Stimulated activated CD8-positive, alpha-beta memory T cell treated with anti-CD3 and anti-CD28 coated beads, Interleukin-4, amount 100 ng/mL, for 24 hours (primary cell): Measurements from ENCODE around the gene OR5D14.

Experiments used
- DNase-seq: peaks from one replicate; pipeline ENCODE4 v3.0.0-alpha.2; 2020; ENCODE audit warnings: low read depth

Gene OR5D14

DNA sequence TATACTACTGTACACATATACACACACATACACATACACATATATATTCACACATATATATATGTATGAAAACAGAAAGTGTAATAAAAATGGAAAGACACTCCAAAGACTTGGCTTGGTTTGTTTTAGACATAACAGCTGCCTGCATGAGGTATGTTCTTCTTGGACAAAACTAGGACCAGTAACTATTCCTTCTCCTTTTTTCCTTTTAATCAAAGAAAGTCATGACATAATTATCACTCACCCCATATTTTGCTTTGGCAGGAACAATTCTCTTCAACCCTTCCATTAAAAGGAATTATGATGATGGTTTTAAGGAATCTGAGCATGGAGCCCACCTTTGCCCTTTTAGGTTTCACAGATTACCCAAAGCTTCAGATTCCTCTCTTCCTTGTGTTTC is at the start of gene OR5D14:
Gene OR5D14, plus strand, starts transcription at position 301 of the 400 bp plus-strand sequence. Its CDS starts 0 bp downstream, at position 301.
- DNase-seq, result no peak

DNA sequence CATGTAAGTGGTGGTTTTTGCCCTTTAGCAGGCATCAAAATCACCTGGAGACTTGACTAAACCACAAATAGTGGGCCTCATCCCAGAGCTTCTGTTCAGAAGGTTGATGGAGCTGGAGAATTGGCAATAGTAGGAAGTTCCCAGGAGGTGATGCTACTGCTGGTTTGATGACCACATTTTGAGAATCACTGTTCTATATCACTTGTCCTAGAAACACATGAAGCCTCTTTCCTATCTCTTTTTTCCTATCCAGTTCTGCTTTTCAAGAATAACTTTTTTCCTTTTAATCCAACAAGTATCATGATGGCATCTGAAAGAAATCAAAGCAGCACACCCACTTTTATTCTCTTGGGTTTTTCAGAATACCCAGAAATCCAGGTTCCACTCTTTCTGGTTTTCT is 22.2 kb upstream of the OR5D14 start, which contains the start of gene OR5D13:
Gene OR5D13, plus strand, starts transcription at position 301 of the 400 bp plus-strand sequence. Its CDS starts 0 bp downstream, at position 301.
- no peak for DNase-seq

DNA sequence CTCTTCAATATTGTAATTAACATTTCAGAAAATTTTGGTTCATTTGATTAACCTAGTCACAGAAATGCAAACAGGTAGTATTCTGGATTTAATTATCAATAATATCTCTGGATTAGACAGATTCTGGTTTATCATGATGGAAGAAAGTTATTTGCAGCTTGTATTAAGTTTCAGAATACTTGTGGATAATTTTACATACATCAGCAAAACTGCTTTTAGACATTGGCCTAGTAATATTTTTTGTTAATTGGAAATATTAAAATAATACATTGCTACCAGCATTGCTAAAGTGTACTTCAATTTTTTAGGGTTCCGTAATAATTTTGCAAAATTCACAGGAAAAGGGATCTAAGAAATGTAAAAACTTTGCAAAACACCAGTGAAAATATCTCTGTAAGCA is 3.8 kb upstream of the OR5D14 start:
- DNase-seq, result no peak

DNA sequence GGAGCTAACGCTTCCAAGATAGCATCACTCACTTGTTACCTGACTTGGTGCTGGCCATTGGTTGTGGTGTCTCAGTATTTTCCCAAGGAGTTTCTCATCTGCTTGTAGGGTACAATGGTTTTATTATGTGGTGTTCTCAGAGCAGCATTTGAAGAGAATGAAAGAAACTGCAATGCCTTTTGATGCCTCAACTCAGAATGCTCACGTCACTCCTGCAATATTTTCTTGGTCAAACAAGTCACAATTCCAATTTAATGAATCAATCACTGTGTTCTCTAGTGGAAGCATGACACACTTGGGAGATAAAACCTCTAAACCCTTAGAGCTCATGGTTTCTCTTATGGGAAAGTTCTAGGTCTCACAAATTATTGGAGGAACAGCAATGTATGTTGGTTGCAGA is 2.0 kb upstream of the OR5D14 start:
- no peak for DNase-seq

DNA sequence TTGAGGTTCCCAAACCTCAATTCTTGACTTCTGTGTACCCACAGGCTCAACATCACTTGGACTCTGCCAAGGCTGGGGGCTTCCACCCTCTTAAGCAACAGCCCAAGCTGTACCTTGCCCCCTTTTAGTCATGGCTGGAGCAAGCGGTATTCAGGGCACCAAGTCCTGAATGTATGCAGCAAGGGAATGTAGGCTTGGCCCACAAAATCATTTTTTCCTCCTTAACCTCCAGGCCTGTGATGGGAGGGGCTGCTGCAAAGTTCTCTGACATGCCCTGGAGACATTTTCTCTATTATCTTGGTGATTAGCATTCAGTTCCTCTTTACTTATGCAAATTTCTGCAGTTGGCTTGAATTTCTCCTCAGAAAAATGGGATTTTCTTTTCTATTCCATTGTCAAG is 10.9 kb downstream of the OR5D14 start:
- DNase-seq, result no peak

DNA sequence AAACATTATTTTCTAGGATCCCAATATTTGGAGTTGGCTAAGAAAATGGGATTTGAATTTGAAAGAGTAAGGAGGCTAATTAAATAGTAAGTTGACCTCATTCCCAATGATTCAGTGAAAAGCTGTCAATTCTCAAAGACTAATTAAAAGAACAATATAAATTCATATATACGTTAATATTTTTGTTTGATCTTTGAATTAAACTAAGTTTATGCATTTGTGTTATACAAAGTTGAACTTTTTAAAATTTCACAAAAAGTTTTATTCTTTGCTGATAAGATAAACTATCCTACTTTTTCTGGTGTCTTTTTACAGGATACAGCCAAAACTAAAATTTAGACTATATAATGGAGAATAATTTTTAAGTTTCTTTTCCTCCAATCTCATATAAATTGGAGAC is 15.7 kb downstream of the OR5D14 start, which contains the start of gene OR5L1:
Gene OR5L1, plus strand, starts transcription at position 301 of the 400 bp plus-strand sequence. CDS start 100 bp downstream, outside the sequence.
- DNase-seq, result no peak

DNA sequence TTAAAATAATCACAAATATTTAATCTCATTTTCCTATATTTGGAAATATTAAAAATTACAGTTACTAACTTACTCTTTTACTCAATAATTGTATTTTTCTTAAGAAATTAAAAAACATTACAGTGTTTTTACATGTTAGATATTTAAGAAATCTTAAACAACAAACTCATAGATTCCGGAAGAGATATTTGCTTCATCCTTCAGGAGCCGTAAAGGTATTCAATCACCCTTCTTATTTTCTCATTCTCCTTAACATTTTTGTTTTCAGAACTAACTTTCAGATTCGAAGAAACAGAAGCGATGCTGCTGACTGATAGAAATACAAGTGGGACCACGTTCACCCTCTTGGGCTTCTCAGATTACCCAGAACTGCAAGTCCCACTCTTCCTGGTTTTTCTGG is 24.0 kb downstream of the OR5D14 start, which contains the start of gene OR5D18:
Gene OR5D18, plus strand, starts transcription at position 301 of the 400 bp plus-strand sequence. Its CDS starts 0 bp downstream, at position 301.
- DNase-seq, result no peak

DNA sequence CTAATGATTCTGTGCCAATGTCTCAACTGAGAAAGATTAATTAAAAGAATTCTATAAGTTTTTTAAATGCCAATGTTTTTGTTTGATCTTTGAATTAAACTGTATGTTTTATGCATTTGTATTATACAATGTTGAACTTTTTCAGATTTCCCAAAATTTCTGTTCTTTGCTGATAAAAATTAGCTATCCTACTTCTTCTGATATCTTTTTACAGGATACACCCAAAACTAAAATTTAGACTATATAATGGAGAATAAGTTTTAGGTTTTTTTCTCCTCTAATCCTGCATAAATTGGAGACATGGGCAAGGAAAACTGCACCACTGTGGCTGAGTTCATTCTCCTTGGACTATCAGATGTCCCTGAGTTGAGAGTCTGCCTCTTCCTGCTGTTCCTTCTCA is 31.6 kb downstream of the OR5D14 start, which contains the start of gene OR5L2:
Gene OR5L2, plus strand, starts transcription at position 301 of the 400 bp plus-strand sequence. Its CDS starts 0 bp downstream, at position 301.
- no peak for DNase-seq

DNA sequence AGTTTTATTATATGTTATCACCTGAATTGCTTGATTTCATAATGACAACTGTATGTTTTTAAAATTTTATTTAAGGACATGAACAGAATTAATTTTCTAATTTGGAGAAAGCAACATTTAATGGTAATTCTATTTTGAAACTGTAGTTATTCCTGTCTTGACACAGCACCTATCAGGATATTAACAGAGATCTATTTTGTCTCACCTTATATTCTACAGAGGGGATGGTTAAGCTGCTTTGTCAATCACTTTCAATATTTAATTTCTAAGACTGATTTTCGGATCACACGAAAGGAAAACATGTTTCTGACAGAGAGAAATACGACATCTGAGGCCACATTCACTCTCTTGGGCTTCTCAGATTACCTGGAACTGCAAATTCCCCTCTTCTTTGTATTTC is 43.1 kb downstream of the OR5D14 start, which contains the start of gene OR5D16:
Gene OR5D16, plus strand, starts transcription at position 301 of the 400 bp plus-strand sequence. Its CDS starts 0 bp downstream, at position 301.
- no peak for DNase-seq
